ENCODE data around the gene KDM8. TPM values are rescaled to one million over a fixed set of nuclear protein-coding genes. Genes with fewer than 3 reads are reported as not detected.
A peak's percentile ranks its signal among the peaks of the same experiment; 100 is the strongest.

Gene KDM8
- total and polyA plus RNA-seq, 4 donors: 4.6 to 198 (median 97.7) TPM

DNA sequence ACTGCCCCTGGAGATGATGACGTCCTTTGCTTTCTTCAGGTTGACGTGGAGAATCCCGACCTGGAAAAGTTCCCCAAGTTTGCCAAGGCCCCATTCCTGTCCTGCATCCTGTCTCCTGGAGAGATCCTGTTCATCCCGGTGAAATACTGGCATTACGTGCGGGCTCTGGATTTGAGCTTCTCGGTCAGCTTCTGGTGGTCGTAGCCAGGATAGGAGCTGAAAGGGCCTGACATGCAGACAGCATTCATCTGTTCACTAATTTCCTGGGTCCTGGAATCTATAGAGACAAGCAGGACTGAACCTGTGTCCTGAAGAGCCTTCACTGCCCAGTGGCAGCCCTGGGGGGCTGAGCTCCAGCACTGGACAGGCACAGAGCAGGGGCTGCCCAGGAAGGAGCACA, 17.2 kb downstream of the KDM8 start:
- no peak for DNase-seq (ENCODE audit: low spot score)
- peaks cover 2 to 60% (median 34%) of the 10 kb centered on the region in 4 donors for H3K4me1 ChIP-seq (ENCODE audit: control insufficient read depth in 4 of 4, insufficient read depth in 4 of 4, low read length in 3 of 4)
- no peaks in the 10 kb centered on the region for H3K9me3 ChIP-seq (ENCODE audit: control insufficient read depth in 4 of 4, low read length in 3 of 4)
- no peak for TF ChIP-seq JUND (IDR thresholded peaks at IDR 0.05)
- no peak for TF ChIP-seq TAF1 (conservative IDR thresholded peaks at IDR 0.05)
- no peak for TF ChIP-seq FOXA1 (IDR thresholded peaks at IDR 0.05)
- no peak for TF ChIP-seq FOXA2 (IDR thresholded peaks at IDR 0.05)
- TF ChIP-seq, protein P1, sequence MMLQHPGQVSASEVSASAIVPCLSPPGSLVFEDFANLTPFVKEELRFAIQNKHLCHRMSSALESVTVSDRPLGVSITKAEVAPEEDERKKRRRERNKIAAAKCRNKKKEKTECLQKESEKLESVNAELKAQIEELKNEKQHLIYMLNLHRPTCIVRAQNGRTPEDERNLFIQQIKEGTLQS (IDR thresholded peaks at IDR 0.05): no peak
- no peak for TF ChIP-seq EGR1 (IDR thresholded peaks at IDR 0.05; ENCODE audit: low read depth in 2 of 2)
- TF ChIP-seq HNF4G (IDR thresholded peaks at IDR 0.05): no peak
- no peak for TF ChIP-seq NR2F2 (IDR thresholded peaks at IDR 0.05)
- no peak for TF ChIP-seq SP1 (IDR thresholded peaks at IDR 0.05)
- no peak for TF ChIP-seq RAD21 (IDR thresholded peaks at IDR 0.05)
- TF ChIP-seq HNF4A (conservative IDR thresholded peaks at IDR 0.05): no peak
- no peak for TF ChIP-seq RXRA (IDR thresholded peaks at IDR 0.05)
- TF ChIP-seq, protein P2, sequence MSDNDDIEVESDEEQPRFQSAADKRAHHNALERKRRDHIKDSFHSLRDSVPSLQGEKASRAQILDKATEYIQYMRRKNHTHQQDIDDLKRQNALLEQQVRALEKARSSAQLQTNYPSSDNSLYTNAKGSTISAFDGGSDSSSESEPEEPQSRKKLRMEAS (IDR thresholded peaks at IDR 0.05): no peak
- no peak for TF ChIP-seq YY1 (IDR thresholded peaks at IDR 0.05)
- TF ChIP-seq, protein P3, sequence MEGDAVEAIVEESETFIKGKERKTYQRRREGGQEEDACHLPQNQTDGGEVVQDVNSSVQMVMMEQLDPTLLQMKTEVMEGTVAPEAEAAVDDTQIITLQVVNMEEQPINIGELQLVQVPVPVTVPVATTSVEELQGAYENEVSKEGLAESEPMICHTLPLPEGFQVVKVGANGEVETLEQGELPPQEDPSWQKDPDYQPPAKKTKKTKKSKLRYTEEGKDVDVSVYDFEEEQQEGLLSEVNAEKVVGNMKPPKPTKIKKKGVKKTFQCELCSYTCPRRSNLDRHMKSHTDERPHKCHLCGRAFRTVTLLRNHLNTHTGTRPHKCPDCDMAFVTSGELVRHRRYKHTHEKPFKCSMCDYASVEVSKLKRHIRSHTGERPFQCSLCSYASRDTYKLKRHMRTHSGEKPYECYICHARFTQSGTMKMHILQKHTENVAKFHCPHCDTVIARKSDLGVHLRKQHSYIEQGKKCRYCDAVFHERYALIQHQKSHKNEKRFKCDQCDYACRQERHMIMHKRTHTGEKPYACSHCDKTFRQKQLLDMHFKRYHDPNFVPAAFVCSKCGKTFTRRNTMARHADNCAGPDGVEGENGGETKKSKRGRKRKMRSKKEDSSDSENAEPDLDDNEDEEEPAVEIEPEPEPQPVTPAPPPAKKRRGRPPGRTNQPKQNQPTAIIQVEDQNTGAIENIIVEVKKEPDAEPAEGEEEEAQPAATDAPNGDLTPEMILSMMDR (IDR thresholded peaks at IDR 0.05; ENCODE audit: low read depth, low read length, missing input control): no peak
- TF ChIP-seq, protein P4, sequence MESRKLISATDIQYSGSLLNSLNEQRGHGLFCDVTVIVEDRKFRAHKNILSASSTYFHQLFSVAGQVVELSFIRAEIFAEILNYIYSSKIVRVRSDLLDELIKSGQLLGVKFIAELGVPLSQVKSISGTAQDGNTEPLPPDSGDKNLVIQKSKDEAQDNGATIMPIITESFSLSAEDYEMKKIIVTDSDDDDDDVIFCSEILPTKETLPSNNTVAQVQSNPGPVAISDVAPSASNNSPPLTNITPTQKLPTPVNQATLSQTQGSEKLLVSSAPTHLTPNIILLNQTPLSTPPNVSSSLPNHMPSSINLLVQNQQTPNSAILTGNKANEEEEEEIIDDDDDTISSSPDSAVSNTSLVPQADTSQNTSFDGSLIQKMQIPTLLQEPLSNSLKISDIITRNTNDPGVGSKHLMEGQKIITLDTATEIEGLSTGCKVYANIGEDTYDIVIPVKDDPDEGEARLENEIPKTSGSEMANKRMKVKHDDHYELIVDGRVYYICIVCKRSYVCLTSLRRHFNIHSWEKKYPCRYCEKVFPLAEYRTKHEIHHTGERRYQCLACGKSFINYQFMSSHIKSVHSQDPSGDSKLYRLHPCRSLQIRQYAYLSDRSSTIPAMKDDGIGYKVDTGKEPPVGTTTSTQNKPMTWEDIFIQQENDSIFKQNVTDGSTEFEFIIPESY (IDR thresholded peaks at IDR 0.05): no peak
- TF ChIP-seq GABPA (IDR thresholded peaks at IDR 0.05 in 1 of 2, conservative IDR thresholded peaks at IDR 0.05 in 1 of 2): no peak
- TF ChIP-seq, protein P5, sequence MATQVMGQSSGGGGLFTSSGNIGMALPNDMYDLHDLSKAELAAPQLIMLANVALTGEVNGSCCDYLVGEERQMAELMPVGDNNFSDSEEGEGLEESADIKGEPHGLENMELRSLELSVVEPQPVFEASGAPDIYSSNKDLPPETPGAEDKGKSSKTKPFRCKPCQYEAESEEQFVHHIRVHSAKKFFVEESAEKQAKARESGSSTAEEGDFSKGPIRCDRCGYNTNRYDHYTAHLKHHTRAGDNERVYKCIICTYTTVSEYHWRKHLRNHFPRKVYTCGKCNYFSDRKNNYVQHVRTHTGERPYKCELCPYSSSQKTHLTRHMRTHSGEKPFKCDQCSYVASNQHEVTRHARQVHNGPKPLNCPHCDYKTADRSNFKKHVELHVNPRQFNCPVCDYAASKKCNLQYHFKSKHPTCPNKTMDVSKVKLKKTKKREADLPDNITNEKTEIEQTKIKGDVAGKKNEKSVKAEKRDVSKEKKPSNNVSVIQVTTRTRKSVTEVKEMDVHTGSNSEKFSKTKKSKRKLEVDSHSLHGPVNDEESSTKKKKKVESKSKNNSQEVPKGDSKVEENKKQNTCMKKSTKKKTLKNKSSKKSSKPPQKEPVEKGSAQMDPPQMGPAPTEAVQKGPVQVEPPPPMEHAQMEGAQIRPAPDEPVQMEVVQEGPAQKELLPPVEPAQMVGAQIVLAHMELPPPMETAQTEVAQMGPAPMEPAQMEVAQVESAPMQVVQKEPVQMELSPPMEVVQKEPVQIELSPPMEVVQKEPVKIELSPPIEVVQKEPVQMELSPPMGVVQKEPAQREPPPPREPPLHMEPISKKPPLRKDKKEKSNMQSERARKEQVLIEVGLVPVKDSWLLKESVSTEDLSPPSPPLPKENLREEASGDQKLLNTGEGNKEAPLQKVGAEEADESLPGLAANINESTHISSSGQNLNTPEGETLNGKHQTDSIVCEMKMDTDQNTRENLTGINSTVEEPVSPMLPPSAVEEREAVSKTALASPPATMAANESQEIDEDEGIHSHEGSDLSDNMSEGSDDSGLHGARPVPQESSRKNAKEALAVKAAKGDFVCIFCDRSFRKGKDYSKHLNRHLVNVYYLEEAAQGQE (IDR thresholded peaks at IDR 0.05): no peak
- H3K36me3 ChIP-seq (ENCODE audit: control insufficient read depth in 4 of 4, insufficient read depth in 3 of 4, low read depth in 1 of 4, low read length in 3 of 4): peaks cover 8 to 14% (median 13%) of the 10 kb centered on the region in 4 donors
- 95% methylated on average over 8 of the region's 8 CpGs for WGBS
- H3K9ac ChIP-seq (ENCODE audit: low read depth in 1 of 2, low read length in 2 of 2): no peak overlapping the region
- H3K27ac ChIP-seq (ENCODE audit: low read depth in 1 of 2, low read length in 2 of 2): peak overlapping the region in 1 of 2 donors; percentile 91
- no peak overlapping the region for H3K4me3 ChIP-seq (ENCODE audit: low read depth in 1 of 3, low read length in 3 of 3)
- no peaks in the 10 kb centered on the region for H3K27me3 ChIP-seq (ENCODE audit: control insufficient read depth in 4 of 4, insufficient read depth in 4 of 4, low read length in 3 of 4)
